ENCODE measurements around the gene CFAP73.

Gene CFAP73

GRCh38 chr12:113143959-113144358 lies 5.6 kb upstream of the CFAP73 start:
- TF ChIP-seq GATA3 (IDR thresholded peaks at IDR 0.05; ENCODE audit: low read depth, low read length) (no peak), GATA2 (IDR thresholded peaks at IDR 0.05; ENCODE audit: low read depth, low read length) (no peak)

GRCh38 chr12:113144806-113145205 lies 4.7 kb upstream of the CFAP73 start:
- TF ChIP-seq GATA2 (IDR thresholded peaks at IDR 0.05; ENCODE audit: low read depth, low read length) (no peak), GATA3 (IDR thresholded peaks at IDR 0.05; ENCODE audit: low read depth, low read length) (no peak)

GRCh38 chr12:113145720-113146551 lies 3.6 kb upstream of the CFAP73 start:
- TF ChIP-seq GATA3 (IDR thresholded peaks at IDR 0.05; ENCODE audit: low read depth, low read length) (no peak), GATA2 (IDR thresholded peaks at IDR 0.05; ENCODE audit: low read depth, low read length) (no peak)

GRCh38 chr12:113146999-113147398 lies 2.5 kb upstream of the CFAP73 start:
- no peak for TF ChIP-seq GATA3 (IDR thresholded peaks at IDR 0.05; ENCODE audit: low read depth, low read length)
- TF ChIP-seq GATA2 (IDR thresholded peaks at IDR 0.05; ENCODE audit: low read depth, low read length) = no peak

GRCh38 chr12:113151655-113152054 lies 2.1 kb downstream of the CFAP73 start:
- TF ChIP-seq GATA3 (IDR thresholded peaks at IDR 0.05; ENCODE audit: low read depth, low read length) (no peak), GATA2 (IDR thresholded peaks at IDR 0.05; ENCODE audit: low read depth, low read length) (no peak)

- no peak for TF ChIP-seq GATA3 (IDR thresholded peaks at IDR 0.05; ENCODE audit: low read depth, low read length)
- no peak for TF ChIP-seq GATA2 (IDR thresholded peaks at IDR 0.05; ENCODE audit: low read depth, low read length)
Observed at GRCh38 chr12:113152196-113152834, 2.8 kb downstream of the CFAP73 start.

GRCh38 chr12:113152835-113153814 lies 3.6 kb downstream of the CFAP73 start:
- TF ChIP-seq GATA2 (IDR thresholded peaks at IDR 0.05; ENCODE audit: low read depth, low read length) (no peak), GATA3 (IDR thresholded peaks at IDR 0.05; ENCODE audit: low read depth, low read length) (no peak)

- TF ChIP-seq GATA2 (IDR thresholded peaks at IDR 0.05; ENCODE audit: low read depth, low read length) = no peak
- no peak for TF ChIP-seq GATA3 (IDR thresholded peaks at IDR 0.05; ENCODE audit: low read depth, low read length)
Observed at GRCh38 chr12:113154351-113154973, 4.9 kb downstream of the CFAP73 start.

- no peak for TF ChIP-seq GATA3 (IDR thresholded peaks at IDR 0.05; ENCODE audit: low read depth, low read length)
- TF ChIP-seq GATA2 (IDR thresholded peaks at IDR 0.05; ENCODE audit: low read depth, low read length) = no peak
Observed at GRCh38 chr12:113155060-113155459, 5.5 kb downstream of the CFAP73 start.

- no peak for TF ChIP-seq GATA3 (IDR thresholded peaks at IDR 0.05; ENCODE audit: low read depth, low read length)
- no peak for TF ChIP-seq GATA2 (IDR thresholded peaks at IDR 0.05; ENCODE audit: low read depth, low read length)
Observed at GRCh38 chr12:113155646-113156045, 6.1 kb downstream of the CFAP73 start.

- no peak for TF ChIP-seq GATA3 (IDR thresholded peaks at IDR 0.05; ENCODE audit: low read depth, low read length)
- no peak for TF ChIP-seq GATA2 (IDR thresholded peaks at IDR 0.05; ENCODE audit: low read depth, low read length)
Observed at GRCh38 chr12:113157218-113157859, 7.8 kb downstream of the CFAP73 start.

GRCh38 chr12:113158439-113159203 lies 9.1 kb downstream of the CFAP73 start:
- TF ChIP-seq GATA3 (IDR thresholded peaks at IDR 0.05; ENCODE audit: low read depth, low read length) (no peak), GATA2 (IDR thresholded peaks at IDR 0.05; ENCODE audit: low read depth, low read length) (no peak)

All from SH-SY5Y (cell line).